Measurements from ENCODE around the gene PLLP. TPM values are rescaled to one million over a fixed set of nuclear protein-coding genes. Genes with fewer than 3 reads are reported as not detected.
A peak's percentile ranks its signal among the peaks of the same experiment; 100 is the strongest.

The PLLP gene
- total and polyA plus RNA-seq, 9 of the 15 experiments (the other 6 are each of a cell fraction or from before 2014, with no cell fraction given) = 0.09 to 0.96 (median 0.27) TPM

GRCh38 chr16:57300387-57301125 is 16.1 kb upstream of the PLLP start (continued):
- TF ChIP-seq LEF1 (IDR thresholded peaks at IDR 0.05) (no peak), CHD2 (IDR thresholded peaks at IDR 0.05; ENCODE audit: low read depth, low read length) (no peak; the same call in 1 of the 2 replicates), U2AF2 (optimal IDR thresholded peaks at IDR 0.05; ENCODE audit: low read depth, low read length) (no peak), FOXK2 (conservative IDR thresholded peaks at IDR 0.05 in 1 of 2, IDR thresholded peaks at IDR 0.05 in 1 of 2; ENCODE audit: low read depth in 2 of 2) (peak; percentile 76 to 88), POLR3G (IDR thresholded peaks at IDR 0.05; ENCODE audit: extremely low read depth, insufficient read length, insufficient replicate concordance) (peak; percentile 82), CBX1 (IDR thresholded peaks at IDR 0.05; ENCODE audit: low read depth) (no peak; the same call in 1 of the 2 replicates), ZMIZ1 (IDR thresholded peaks at IDR 0.05; ENCODE audit: low read depth in 2 of 2, low read length in 2 of 2) (peak in 1 of 2 experiments; percentile 61; a peak in 1 of 4 replicates), POLR2AphosphoS5 (IDR thresholded peaks at IDR 0.05; ENCODE audit: control insufficient read depth, insufficient read depth, low read depth, low read length) (no peak), BRCA1 (IDR thresholded peaks at IDR 0.05) (no peak), BRCA1 (CRISPR knock-in tag; IDR thresholded peaks at IDR 0.05) (no peak), RBM25 (IDR thresholded peaks at IDR 0.05; ENCODE audit: low read depth, low read length, severe bottlenecking) (no peak), TRIM24 (IDR thresholded peaks at IDR 0.05) (no peak; a peak in 1 of 4 replicates), CUX1 (CRISPR knock-in tag; IDR thresholded peaks at IDR 0.05) (no peak), ZFPM2 (CRISPR knock-in tag; IDR thresholded peaks at IDR 0.05) (no peak), CTCFL (IDR thresholded peaks at IDR 0.05; ENCODE audit: borderline replicate concordance, insufficient read depth, low read depth, low read length, poor library complexity, severe bottlenecking) (no peak), PPARD (CRISPR knock-in tag; IDR thresholded peaks at IDR 0.05) (no peak)

All from K562 (cell line).